ENCODE results near the gene CFAP99. TPM values are rescaled to one million over a fixed set of nuclear protein-coding genes. Genes with fewer than 3 reads are reported as not detected.
"Not testable (repeated sequence)": the region's sequence is repeated elsewhere in the genome, so short reads cannot be mapped to it uniquely, and the experiment has no call there.

CFAP99 gene
- total RNA-seq, 4 donors from 2014 or later = 0.21 to 0.46 TPM; not detected in 2

- DNase-seq = no peak
- no peaks in the 10 kb centered on the region for H3K4me1 ChIP-seq
- H3K27me3 ChIP-seq = no peaks in the 10 kb centered on the region
- H3K36me3 ChIP-seq = no peaks in the 10 kb centered on the region
- no peak overlapping the region for H3K27ac ChIP-seq
- no peaks in the 10 kb centered on the region for H3K9me3 ChIP-seq
- TF ChIP-seq CTCF (IDR thresholded peaks at IDR 0.05) (no peak), POLR2A (IDR thresholded peaks at IDR 0.05) (no peak)
- H3K4me3 ChIP-seq = no peak overlapping the region
- intact Hi-C loops (cut with DNase I; ENCODE audit: low total_unique reads) = no loop called here
Observed at GRCh38 chr4:2373532-2373931, 45.2 kb upstream of the CFAP99 start.

GRCh38 chr4:2375427-2375826 lies 43.3 kb upstream of the CFAP99 start:
- DNase-seq = no peak
- Histone ChIP-seq H3K27ac (no peak overlapping the region), H3K36me3 (no peaks in the 10 kb centered on the region), H3K9me3 (no peaks in the 10 kb centered on the region), H3K4me1 (no peaks in the 10 kb centered on the region), H3K4me3 (no peak overlapping the region), H3K27me3 (no peaks in the 10 kb centered on the region)
- intact Hi-C loops (cut with DNase I; ENCODE audit: low total_unique reads) = no loop called here
- TF ChIP-seq POLR2A (IDR thresholded peaks at IDR 0.05) = no peak
- TF ChIP-seq CTCF (IDR thresholded peaks at IDR 0.05) = no peak

- no peaks in the 10 kb centered on the region for H3K36me3 ChIP-seq
- H3K27me3 ChIP-seq = no peaks in the 10 kb centered on the region
- no peak overlapping the region for H3K27ac ChIP-seq
- DNase-seq = no peak
- TF ChIP-seq CTCF (IDR thresholded peaks at IDR 0.05) (no peak), POLR2A (IDR thresholded peaks at IDR 0.05) (no peak)
- intact Hi-C loops (cut with DNase I; ENCODE audit: low total_unique reads) = no loop called here
- H3K9me3 ChIP-seq = no peaks in the 10 kb centered on the region
- H3K4me1 ChIP-seq = no peaks in the 10 kb centered on the region
- no peak overlapping the region for H3K4me3 ChIP-seq
Observed at GRCh38 chr4:2377241-2377640, 41.5 kb upstream of the CFAP99 start.

DNA sequence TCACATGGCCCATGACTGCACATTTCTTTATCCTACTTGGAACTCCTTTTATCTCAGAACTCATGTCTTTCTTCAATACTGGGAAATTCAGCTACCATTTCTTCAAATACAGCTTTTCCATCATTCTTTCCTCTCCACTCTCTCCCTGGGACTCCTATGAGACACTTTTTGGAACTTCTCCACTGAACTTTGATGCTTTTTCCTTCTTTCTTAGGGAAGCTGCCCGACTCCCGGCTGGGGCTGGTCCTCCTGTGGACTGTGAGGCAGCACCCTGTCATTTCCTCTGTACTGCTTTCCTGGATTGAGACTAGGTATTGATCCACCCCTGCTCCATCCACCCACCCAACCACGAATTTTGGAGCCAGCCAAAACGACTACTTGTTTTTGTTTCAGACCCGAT lies 40.4 kb upstream of the CFAP99 start:
- H3K9me3 ChIP-seq = no peaks in the 10 kb centered on the region
- intact Hi-C loops (cut with DNase I; ENCODE audit: low total_unique reads) = no loop called here
- H3K4me1 ChIP-seq = no peaks in the 10 kb centered on the region
- H3K27ac ChIP-seq = no peak overlapping the region
- H3K27me3 ChIP-seq = no peaks in the 10 kb centered on the region
- DNase-seq = no peak
- no peak overlapping the region for H3K4me3 ChIP-seq
- no peaks in the 10 kb centered on the region for H3K36me3 ChIP-seq
- TF ChIP-seq POLR2A (IDR thresholded peaks at IDR 0.05) = no peak
- no peak for TF ChIP-seq CTCF (IDR thresholded peaks at IDR 0.05)

DNA sequence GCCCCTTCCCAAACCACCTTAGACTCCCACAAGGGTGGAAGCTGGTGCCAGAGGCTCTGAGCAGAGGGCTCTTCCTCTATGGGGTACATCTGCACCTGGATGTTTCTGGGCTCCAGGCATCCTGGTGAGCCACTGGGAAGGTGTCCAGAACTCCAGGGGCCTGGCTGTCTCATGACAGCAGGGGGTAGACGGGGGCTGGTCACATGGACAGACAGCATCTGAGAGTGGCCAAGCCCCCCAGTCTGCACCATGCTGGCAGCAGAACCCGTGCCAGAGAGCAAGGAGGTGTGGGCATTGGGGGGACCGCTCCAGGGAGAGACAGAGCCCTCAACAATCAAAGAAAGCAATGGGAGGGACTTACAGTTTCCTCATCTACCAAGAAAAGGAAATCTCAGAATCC lies 39.9 kb upstream of the CFAP99 start:
- no peak overlapping the region for H3K4me3 ChIP-seq
- H3K9me3 ChIP-seq = no peaks in the 10 kb centered on the region
- H3K4me1 ChIP-seq = no peaks in the 10 kb centered on the region
- no peaks in the 10 kb centered on the region for H3K36me3 ChIP-seq
- DNase-seq = no peak
- no peak overlapping the region for H3K27ac ChIP-seq
- intact Hi-C loops (cut with DNase I; ENCODE audit: low total_unique reads) = no loop called here
- no peak for TF ChIP-seq CTCF (IDR thresholded peaks at IDR 0.05)
- no peak for TF ChIP-seq POLR2A (IDR thresholded peaks at IDR 0.05)
- H3K27me3 ChIP-seq = no peaks in the 10 kb centered on the region

- H3K9me3 ChIP-seq; H3K27ac ChIP-seq; DNase-seq; H3K27me3 ChIP-seq; H3K4me1 ChIP-seq; H3K4me3 ChIP-seq; H3K36me3 ChIP-seq; intact Hi-C loops (cut with DNase I; ENCODE audit: low total_unique reads): not testable (repeated sequence)
Observed at GRCh38 chr4:2380589-2380988, 38.2 kb upstream of the CFAP99 start.

GRCh38 chr4:2382769-2383202 lies 36.0 kb upstream of the CFAP99 start:
- intact Hi-C loops (cut with DNase I; ENCODE audit: low total_unique reads); H3K4me1 ChIP-seq; H3K9me3 ChIP-seq; H3K27ac ChIP-seq; H3K27me3 ChIP-seq; H3K36me3 ChIP-seq; H3K4me3 ChIP-seq; DNase-seq: not testable (repeated sequence)

GRCh38 chr4:2383220-2383631 lies 35.5 kb upstream of the CFAP99 start:
- H3K36me3 ChIP-seq; H3K4me1 ChIP-seq; DNase-seq; H3K27me3 ChIP-seq; intact Hi-C loops (cut with DNase I; ENCODE audit: low total_unique reads); H3K27ac ChIP-seq; H3K4me3 ChIP-seq; H3K9me3 ChIP-seq: not testable (repeated sequence)

Measured in uterus (tissue), 4 donors.